ENCODE results near the gene GPRIN1.

The GPRIN1 gene

GRCh38 chr5:176656467-176656990, 46.6 kb upstream of the GPRIN1 start:
- H3K9me3 ChIP-seq (ENCODE audit: insufficient read depth, low read length): no peaks in the 10 kb centered on the region
- H3K4me2 ChIP-seq (ENCODE audit: low read length): no peak overlapping the region
- no peak overlapping the region for H3K4me3 ChIP-seq (ENCODE audit: low read length)
- peaks cover 17% of the 10 kb centered on the region for H3K4me1 ChIP-seq (ENCODE audit: low read length)
- H3K9ac ChIP-seq (ENCODE audit: low read length): no peak overlapping the region
- no peaks in the 10 kb centered on the region for H3K79me2 ChIP-seq (ENCODE audit: low read length)
- TF ChIP-seq CTCF (IDR thresholded peaks at IDR 0.05; ENCODE audit: low read depth, low read length) (no peak), EZH2phosphoT487 (IDR thresholded peaks at IDR 0.05; ENCODE audit: low read depth) (no peak)
- H2AFZ ChIP-seq (ENCODE audit: low read depth, low read length): no peak overlapping the region
- H3K27ac ChIP-seq (ENCODE audit: low read length): no peak overlapping the region
- H4K20me1 ChIP-seq (ENCODE audit: insufficient read depth, low read length): no peaks in the 10 kb centered on the region
- H3K36me3 ChIP-seq (replicated peaks; ENCODE audit: low read depth, low read length): peaks cover 2% of the 10 kb centered on the region
- H3K27me3 ChIP-seq (ENCODE audit: low read depth, low read length): no peaks in the 10 kb centered on the region

GRCh38 chr5:176654856-176655255, 44.9 kb upstream of the GPRIN1 start:
- no peak for TF ChIP-seq CTCF (IDR thresholded peaks at IDR 0.05; ENCODE audit: low read depth, low read length)
- TF ChIP-seq EZH2phosphoT487 (IDR thresholded peaks at IDR 0.05; ENCODE audit: low read depth): no peak
- Histone ChIP-seq H4K20me1 (ENCODE audit: insufficient read depth, low read length) (no peaks in the 10 kb centered on the region), H2AFZ (ENCODE audit: low read depth, low read length) (no peak overlapping the region), H3K9me3 (ENCODE audit: insufficient read depth, low read length) (no peaks in the 10 kb centered on the region), H3K79me2 (ENCODE audit: low read length) (no peaks in the 10 kb centered on the region), H3K27ac (ENCODE audit: low read length) (no peak overlapping the region), H3K4me2 (ENCODE audit: low read length) (no peak overlapping the region), H3K27me3 (ENCODE audit: low read depth, low read length) (no peaks in the 10 kb centered on the region), H3K4me1 (ENCODE audit: low read length) (peaks cover 13% of the 10 kb centered on the region), H3K9ac (ENCODE audit: low read length) (no peak overlapping the region), H3K36me3 (replicated peaks; ENCODE audit: low read depth, low read length) (peaks cover 2% of the 10 kb centered on the region), H3K4me3 (ENCODE audit: low read length) (no peak overlapping the region)

- Histone ChIP-seq H3K9me3 (ENCODE audit: insufficient read depth, low read length) (no peaks in the 10 kb centered on the region), H3K9ac (ENCODE audit: low read length) (no peak overlapping the region), H2AFZ (ENCODE audit: low read depth, low read length) (no peak overlapping the region), H3K36me3 (replicated peaks; ENCODE audit: low read depth, low read length) (peaks cover 2% of the 10 kb centered on the region), H3K4me3 (ENCODE audit: low read length) (no peak overlapping the region), H3K4me1 (ENCODE audit: low read length) (peaks cover 6% of the 10 kb centered on the region), H3K4me2 (ENCODE audit: low read length) (no peak overlapping the region), H3K27me3 (ENCODE audit: low read depth, low read length) (no peaks in the 10 kb centered on the region), H3K79me2 (ENCODE audit: low read length) (no peaks in the 10 kb centered on the region), H4K20me1 (ENCODE audit: insufficient read depth, low read length) (no peaks in the 10 kb centered on the region), H3K27ac (ENCODE audit: low read length) (no peak overlapping the region)
- TF ChIP-seq EZH2phosphoT487 (IDR thresholded peaks at IDR 0.05; ENCODE audit: low read depth) (no peak), CTCF (IDR thresholded peaks at IDR 0.05; ENCODE audit: low read depth, low read length) (no peak)
Observed at GRCh38 chr5:176653401-176654385, 43.7 kb upstream of the GPRIN1 start.

- Histone ChIP-seq H2AFZ (ENCODE audit: low read depth, low read length) (no peak overlapping the region), H4K20me1 (ENCODE audit: insufficient read depth, low read length) (no peaks in the 10 kb centered on the region), H3K27ac (ENCODE audit: low read length) (no peak overlapping the region), H3K27me3 (ENCODE audit: low read depth, low read length) (no peaks in the 10 kb centered on the region), H3K4me1 (ENCODE audit: low read length) (peaks cover 7% of the 10 kb centered on the region), H3K36me3 (replicated peaks; ENCODE audit: low read depth, low read length) (peaks cover 2% of the 10 kb centered on the region), H3K4me3 (ENCODE audit: low read length) (no peak overlapping the region), H3K4me2 (ENCODE audit: low read length) (no peak overlapping the region), H3K9ac (ENCODE audit: low read length) (no peak overlapping the region), H3K9me3 (ENCODE audit: insufficient read depth, low read length) (no peaks in the 10 kb centered on the region), H3K79me2 (ENCODE audit: low read length) (0 out of 2 replicates have a peak, but pooled peaks cover 5% of the 10 kb centered on the region)
- no peak for TF ChIP-seq EZH2phosphoT487 (IDR thresholded peaks at IDR 0.05; ENCODE audit: low read depth)
- no peak for TF ChIP-seq CTCF (IDR thresholded peaks at IDR 0.05; ENCODE audit: low read depth, low read length)
Observed at GRCh38 chr5:176652136-176652535, 42.2 kb upstream of the GPRIN1 start.
